Stimulated activated CD8-positive, alpha-beta memory T cell treated with anti-CD3 and anti-CD28 coated beads, Interleukin-4, amount 100 ng/mL, for 4 hours (primary cell): Measurements from ENCODE around the gene KIAA0040.
"Not testable (repeated sequence)": the region's sequence is repeated elsewhere in the genome, so short reads cannot be mapped to it uniquely, and the experiment has no call there.

Source experiments
- DNase-seq, 2 donors: peaks; one replicate each; pipeline ENCODE4 v3.0.0-alpha.2; 2020; ENCODE audit warnings: low read depth in 2 of 2, low spot score in 1 of 2

KIAA0040 gene

DNA sequence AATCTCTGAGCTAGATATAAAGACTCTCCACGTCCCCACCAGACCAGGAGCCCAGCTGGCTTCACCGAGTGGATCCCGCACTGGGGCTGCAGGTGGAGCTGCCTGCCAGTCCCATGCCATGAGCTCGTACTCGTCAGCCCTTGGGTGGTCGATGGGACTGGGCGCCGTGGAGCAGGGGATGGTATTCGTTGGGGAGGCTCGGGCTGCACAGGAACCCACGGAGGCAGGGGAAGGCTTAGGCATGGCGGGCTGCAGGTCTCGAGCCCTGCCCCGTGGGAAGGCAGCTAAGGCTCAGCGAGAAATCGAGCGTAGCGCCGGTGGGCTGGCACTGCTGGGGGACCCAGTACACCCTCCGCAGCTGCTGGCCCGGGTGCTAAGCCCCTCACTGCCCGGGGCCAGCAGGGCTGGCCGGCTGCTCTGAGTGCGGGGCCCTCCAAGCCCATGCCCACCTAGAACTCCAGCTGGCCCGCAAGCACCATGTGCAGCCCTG, 84.2 kb downstream of the KIAA0040 start:
- DNase-seq = not testable (repeated sequence)
